ENCODE results near the gene OARD1. TPM values are rescaled to one million over a fixed set of nuclear protein-coding genes. Genes with fewer than 3 reads are reported as not detected.
A peak's percentile ranks its signal among the peaks of the same experiment; 100 is the strongest.
"Not testable (repeated sequence)": the region's sequence is repeated elsewhere in the genome, so short reads cannot be mapped to it uniquely, and the experiment has no call there.

Gene OARD1
- polyA plus RNA-seq, 3 donors, result 55.4 to 67.2 (median 62.2) TPM

DNA sequence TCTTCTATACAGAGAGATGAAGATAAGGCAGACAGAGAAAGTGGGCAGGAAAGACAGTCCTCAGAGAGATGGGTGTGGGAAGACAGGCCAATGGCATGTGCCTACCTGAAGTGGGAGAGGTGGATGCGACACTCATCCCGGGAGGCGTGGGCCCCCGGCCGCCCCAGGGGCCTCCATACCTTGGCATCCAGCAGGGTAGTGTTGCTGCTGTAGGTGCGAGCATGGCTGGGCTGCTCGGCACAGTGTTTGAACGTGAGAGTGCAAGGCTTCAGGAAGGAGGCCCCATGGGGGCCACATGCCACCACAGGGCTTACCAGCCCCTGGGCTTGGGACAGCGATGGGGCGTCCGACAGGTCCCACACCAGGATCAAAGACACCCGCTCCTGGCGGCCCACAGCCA lies 38.4 kb downstream of the OARD1 start:
- no peak for DNase-seq

DNA sequence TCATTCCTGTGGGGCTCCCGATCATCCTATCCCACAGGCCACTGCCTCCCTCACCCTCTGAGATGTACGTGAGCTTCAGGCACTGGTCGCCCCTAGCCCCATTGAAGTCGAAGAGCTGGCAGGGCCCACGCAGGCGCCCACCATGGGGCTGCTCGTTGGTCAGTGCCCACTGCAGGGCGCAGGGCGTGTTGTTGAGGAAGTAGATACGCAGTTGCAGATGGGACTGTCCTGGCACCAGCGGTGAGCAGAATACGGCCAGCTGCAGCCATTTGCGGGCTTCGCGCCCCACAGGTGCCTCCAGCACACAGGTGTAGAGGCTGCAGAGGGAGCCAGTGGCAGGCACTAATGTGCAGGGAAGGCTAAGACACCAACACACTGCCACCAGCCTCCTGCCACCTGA lies 39.3 kb downstream of the OARD1 start:
- DNase-seq, result no peak

- DNase-seq, result no peak
These were observed 43.4 kb downstream of the OARD1 start for GRCh38 chr6:41028561-41029412.

DNA sequence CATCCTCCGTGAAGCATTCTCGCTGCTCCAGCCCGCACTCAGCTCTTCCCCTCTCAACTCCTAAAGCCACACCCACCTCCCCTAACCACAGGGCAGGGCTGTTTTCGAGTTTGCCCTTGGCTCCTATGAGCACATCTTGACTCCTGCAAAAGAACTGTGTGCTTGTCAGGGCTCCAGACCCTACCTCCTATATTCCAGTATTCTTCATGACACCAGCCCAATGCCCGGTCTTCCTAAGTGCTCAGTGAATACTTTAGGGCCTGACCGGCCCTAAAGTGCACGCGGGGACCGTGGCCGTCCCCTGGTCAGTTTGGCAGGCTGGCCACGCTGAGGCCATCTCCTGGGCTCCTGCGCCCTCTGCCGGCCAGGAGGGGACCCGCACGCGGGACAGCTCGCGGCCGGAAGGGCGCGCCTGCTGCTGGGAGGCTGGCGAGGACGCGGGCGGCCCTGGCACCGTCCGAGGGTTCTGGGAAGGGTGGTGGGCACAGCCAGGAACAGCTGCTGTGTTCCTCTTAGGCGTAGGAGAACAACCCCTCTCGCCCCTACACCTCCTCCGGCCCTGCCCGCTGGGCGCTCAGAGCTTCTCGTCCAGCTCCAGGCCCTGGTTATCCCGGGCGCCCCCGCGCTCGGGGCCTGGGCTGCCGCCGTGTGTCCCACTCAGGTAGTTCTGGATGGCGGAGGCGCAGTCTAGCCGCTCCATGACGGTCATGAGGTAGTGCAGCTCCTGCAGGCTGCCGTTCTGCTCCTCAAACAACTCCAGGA lies 44.2 kb downstream of the OARD1 start:
- peak; percentile 82 for DNase-seq

DNA sequence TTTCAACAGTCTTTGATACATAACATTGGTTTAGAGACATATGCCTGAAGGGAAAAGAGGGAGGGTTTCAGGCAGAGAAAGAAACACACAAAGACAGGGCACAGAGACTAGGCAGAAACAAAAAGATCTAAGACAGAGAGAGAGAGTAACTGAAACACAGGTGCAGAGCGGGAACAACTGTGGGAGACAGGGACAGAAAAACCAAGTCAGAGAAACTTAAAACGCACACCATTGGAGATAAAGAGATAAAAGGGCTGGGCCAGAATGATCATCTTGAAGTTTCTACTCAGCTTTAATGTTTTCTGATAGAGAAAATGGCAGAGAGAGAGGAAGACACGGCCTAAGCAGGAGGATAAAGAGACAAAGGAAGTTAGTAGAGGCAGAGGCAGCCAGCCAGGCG lies 44.9 kb downstream of the OARD1 start:
- DNase-seq, result no peak

- no peak for DNase-seq
These were observed 46.1 kb downstream of the OARD1 start for GRCh38 chr6:41025966-41026530.

DNA sequence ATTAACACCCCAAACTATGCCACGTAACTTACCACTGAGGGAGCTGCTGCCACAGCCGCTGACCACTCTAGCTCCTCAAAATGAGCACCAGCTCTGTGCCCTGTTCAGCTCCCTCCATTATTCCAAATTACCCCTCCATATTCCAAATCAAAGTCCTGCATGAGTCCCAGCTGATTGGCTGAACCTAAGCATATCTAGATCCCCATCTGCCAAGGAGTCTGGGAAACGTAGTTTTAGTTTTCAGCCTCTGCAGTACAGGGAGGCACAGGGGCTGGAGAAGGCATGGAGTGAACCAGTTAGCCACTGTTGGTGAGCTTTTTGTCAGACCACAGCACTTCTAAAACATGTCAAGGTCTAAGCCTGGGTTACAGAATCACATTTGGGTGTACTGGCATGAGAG lies 49.0 kb downstream of the OARD1 start:
- DNase-seq, result no peak

DNA sequence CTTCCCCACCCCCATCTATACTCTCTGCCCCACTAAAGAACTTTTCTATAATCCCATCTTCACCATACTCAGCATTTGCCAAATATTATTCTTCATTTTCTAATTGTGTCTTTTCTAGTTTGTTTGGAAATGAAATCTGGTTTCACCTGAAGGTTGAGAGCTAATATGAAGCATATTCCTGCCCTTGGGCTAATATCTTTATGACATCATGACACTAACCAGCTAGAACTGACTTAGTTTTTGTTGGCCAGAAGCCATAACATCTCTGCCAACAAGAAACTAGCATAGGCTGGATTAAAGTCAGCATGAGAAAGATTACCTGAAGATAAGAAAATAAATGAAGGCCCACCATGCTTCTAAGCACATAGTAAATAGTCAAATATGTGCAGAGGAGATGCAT lies 49.9 kb downstream of the OARD1 start:
- DNase-seq, result no peak

DNA sequence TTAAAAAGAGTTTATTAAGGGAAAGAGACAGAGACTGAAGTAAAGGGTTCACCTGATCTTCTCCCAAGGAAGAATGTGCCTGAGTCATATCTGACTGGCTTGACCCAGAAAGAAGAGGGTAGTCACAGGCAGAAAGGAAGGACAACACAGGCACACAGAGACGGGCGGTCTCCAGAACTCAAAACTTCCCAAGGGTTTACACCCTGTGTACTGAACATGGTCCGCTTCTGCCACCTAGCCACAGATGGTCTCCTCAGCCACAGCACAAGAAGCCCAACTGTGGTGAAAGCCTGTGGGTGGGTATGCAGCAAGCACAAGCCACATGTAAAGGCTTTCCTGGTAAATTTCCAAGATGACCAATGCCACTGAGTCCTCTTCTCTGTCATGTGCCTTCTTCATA lies 50.3 kb downstream of the OARD1 start:
- DNase-seq, result no peak

- DNase-seq, result no peak
These were observed 54.5 kb downstream of the OARD1 start for GRCh38 chr6:41017663-41018062.

GRCh38 chr6:41015860-41016259 lies 56.3 kb downstream of the OARD1 start:
- DNase-seq, result not testable (repeated sequence)

DNA sequence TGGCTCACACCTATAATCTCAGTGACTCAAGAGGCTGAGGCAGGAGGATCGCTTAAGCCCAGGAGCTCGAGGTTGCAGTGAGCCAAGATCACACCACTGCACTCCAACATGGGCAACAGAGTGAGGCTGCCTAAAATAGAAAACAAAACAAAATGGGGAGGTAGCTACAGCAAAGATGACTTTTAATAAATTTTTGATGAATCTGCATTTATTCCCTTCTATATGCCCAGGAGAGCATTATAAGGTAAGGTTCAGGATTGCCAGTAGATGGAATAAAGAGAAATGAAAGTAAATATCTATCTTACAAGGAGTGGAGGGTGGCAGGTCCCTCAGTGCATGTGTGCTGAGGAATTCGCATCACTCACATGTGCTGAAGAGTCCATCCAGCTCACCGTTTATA lies 57.4 kb downstream of the OARD1 start:
- DNase-seq, result no peak

Other genes starting within 250 kb of the OARD1 start
- gene UNC5CL, start 33.1 kb downstream of the OARD1 start, polyA plus RNA-seq (ENCODE audit: insufficient read length in 3 of 3), result 10 to 100 TPM in 1 of 3 donors, 1 to 10 TPM in 2; 5.1 to 10.7 (median 9.4) TPM
- 1 to 10 TPM in 1 of 3 donors, under 1 TPM in 2; 0.33 to 1.2 (median 0.60) TPM for gene TSPO2, start 29.9 kb downstream of the OARD1 start, polyA plus RNA-seq (ENCODE audit: insufficient read length in 3 of 3)
- under 1 TPM; 0.34 to 0.99 (median 0.71) TPM for gene APOBEC2, start 19.2 kb downstream of the OARD1 start, polyA plus RNA-seq (ENCODE audit: insufficient read length in 3 of 3)
- gene NFYA, start 618 bp upstream of the OARD1 start, polyA plus RNA-seq (ENCODE audit: insufficient read length in 3 of 3), result 10 to 100 TPM; 45.9 to 52.3 (median 48.1) TPM
- gene TREML1, start 82.0 kb upstream of the OARD1 start, polyA plus RNA-seq (ENCODE audit: insufficient read length in 3 of 3), result under 1 TPM; 0.53 to 0.88 (median 0.85) TPM
- gene TREM2, start 90.8 kb upstream of the OARD1 start, polyA plus RNA-seq (ENCODE audit: insufficient read length in 3 of 3), result under 1 TPM; 0.47 to 0.90 (median 0.83) TPM
- under 1 TPM; 0.09 to 0.16 (median 0.11) TPM for gene TREML2, start 128.8 kb upstream of the OARD1 start, polyA plus RNA-seq (ENCODE audit: insufficient read length in 3 of 3)
- under 1 TPM in 1 of 3 donors, not detected in 2; 0.03 TPM for gene TREML4, start 156.0 kb upstream of the OARD1 start, polyA plus RNA-seq (ENCODE audit: insufficient read length in 3 of 3)
- gene TREM1, start 214.3 kb upstream of the OARD1 start, polyA plus RNA-seq (ENCODE audit: insufficient read length in 3 of 3), result under 1 TPM in 1 of 3 donors, not detected in 2; 0.09 TPM